ENCODE measurements around the gene PRKG1. TPM values are rescaled to one million over a fixed set of nuclear protein-coding genes. Genes with fewer than 3 reads are reported as not detected.

The PRKG1 gene
- polyA plus RNA-seq, 1 donor (not counting 4 experiments of a cell fraction or from before 2014, with no cell fraction given): 0.24 TPM

- Histone ChIP-seq H3K27me3 (ENCODE audit: control insufficient read depth, extremely low read depth, insufficient read depth, low read length) (no peaks in the 10 kb centered on the region), H4K20me1 (ENCODE audit: control insufficient read depth, extremely low read depth, insufficient read depth, low read length) (no peaks in the 10 kb centered on the region), H3K9me3 (ENCODE audit: control insufficient read depth, low read depth, low read length) (no peaks in the 10 kb centered on the region), H2AFZ (ENCODE audit: control insufficient read depth, low read length) (no peak overlapping the region), H3K4me2 (ENCODE audit: control insufficient read depth, extremely low read depth, insufficient read depth, low read depth, low read length) (no peak overlapping the region), H3K36me3 (ENCODE audit: control insufficient read depth in 2 of 2, extremely low read depth in 1 of 2, insufficient read depth in 2 of 2, low read length in 2 of 2) (no peaks in the 10 kb centered on the region), H3K4me3 (ENCODE audit: control insufficient read depth in 2 of 3, extremely low read depth in 1 of 3, insufficient read depth in 2 of 3, low read depth in 1 of 3, low read length in 3 of 3) (no peak overlapping the region), H3K9ac (ENCODE audit: control insufficient read depth, extremely low read depth, insufficient read depth, low read length) (no peak overlapping the region), H3K4me1 (ENCODE audit: control insufficient read depth, extremely low read depth, insufficient read depth, low read length) (no peaks in the 10 kb centered on the region), H3K9me1 (ENCODE audit: control insufficient read depth, extremely low read depth, insufficient read depth, low read length) (no peaks in the 10 kb centered on the region), H3K27ac (ENCODE audit: control insufficient read depth, insufficient read depth, low read length) (no peak overlapping the region), H3K79me2 (ENCODE audit: control insufficient read depth, insufficient read depth, low read length) (no peaks in the 10 kb centered on the region)
- dilution Hi-C loops (cut with MboI; ENCODE audit: extremely low pct_ligation_motif_present, low sequenced_read_pairs): no loop called here
- DNase-seq (ENCODE audit: low read depth, low spot score) (no peak), FAIRE-seq (no peak)
- TF ChIP-seq, protein P1, sequence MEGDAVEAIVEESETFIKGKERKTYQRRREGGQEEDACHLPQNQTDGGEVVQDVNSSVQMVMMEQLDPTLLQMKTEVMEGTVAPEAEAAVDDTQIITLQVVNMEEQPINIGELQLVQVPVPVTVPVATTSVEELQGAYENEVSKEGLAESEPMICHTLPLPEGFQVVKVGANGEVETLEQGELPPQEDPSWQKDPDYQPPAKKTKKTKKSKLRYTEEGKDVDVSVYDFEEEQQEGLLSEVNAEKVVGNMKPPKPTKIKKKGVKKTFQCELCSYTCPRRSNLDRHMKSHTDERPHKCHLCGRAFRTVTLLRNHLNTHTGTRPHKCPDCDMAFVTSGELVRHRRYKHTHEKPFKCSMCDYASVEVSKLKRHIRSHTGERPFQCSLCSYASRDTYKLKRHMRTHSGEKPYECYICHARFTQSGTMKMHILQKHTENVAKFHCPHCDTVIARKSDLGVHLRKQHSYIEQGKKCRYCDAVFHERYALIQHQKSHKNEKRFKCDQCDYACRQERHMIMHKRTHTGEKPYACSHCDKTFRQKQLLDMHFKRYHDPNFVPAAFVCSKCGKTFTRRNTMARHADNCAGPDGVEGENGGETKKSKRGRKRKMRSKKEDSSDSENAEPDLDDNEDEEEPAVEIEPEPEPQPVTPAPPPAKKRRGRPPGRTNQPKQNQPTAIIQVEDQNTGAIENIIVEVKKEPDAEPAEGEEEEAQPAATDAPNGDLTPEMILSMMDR (optimal IDR thresholded peaks at IDR 0.05 in 1 of 3, IDR thresholded peaks at IDR 0.05 in 1 of 3, conservative IDR thresholded peaks at IDR 0.05 in 1 of 3; ENCODE audit: extremely low read depth in 1 of 3, insufficient read depth in 2 of 3, low read length in 3 of 3): no peak
- TF ChIP-seq EZH2 (IDR thresholded peaks at IDR 0.05; ENCODE audit: low read length): no peak
These were observed 853.9 kb downstream of the PRKG1 start for GRCh38 chr10:51928162-51928561.

GRCh38 chr10:51932530-51932929 lies 858.2 kb downstream of the PRKG1 start:
- no peak for DNase-seq (ENCODE audit: low read depth, low spot score)
- FAIRE-seq: no peak
- H4K20me1 ChIP-seq (ENCODE audit: control insufficient read depth, extremely low read depth, insufficient read depth, low read length): no peaks in the 10 kb centered on the region
- H3K4me2 ChIP-seq (ENCODE audit: control insufficient read depth, extremely low read depth, insufficient read depth, low read depth, low read length): no peak overlapping the region
- H3K36me3 ChIP-seq (ENCODE audit: control insufficient read depth in 2 of 2, extremely low read depth in 1 of 2, insufficient read depth in 2 of 2, low read length in 2 of 2): no peaks in the 10 kb centered on the region
- H3K4me1 ChIP-seq (ENCODE audit: control insufficient read depth, extremely low read depth, insufficient read depth, low read length): no peaks in the 10 kb centered on the region
- no peak overlapping the region for H2AFZ ChIP-seq (ENCODE audit: control insufficient read depth, low read length)
- no peaks in the 10 kb centered on the region for H3K9me1 ChIP-seq (ENCODE audit: control insufficient read depth, extremely low read depth, insufficient read depth, low read length)
- H3K27me3 ChIP-seq (ENCODE audit: control insufficient read depth, extremely low read depth, insufficient read depth, low read length): no peaks in the 10 kb centered on the region
- no peaks in the 10 kb centered on the region for H3K79me2 ChIP-seq (ENCODE audit: control insufficient read depth, insufficient read depth, low read length)
- dilution Hi-C loops (cut with MboI; ENCODE audit: extremely low pct_ligation_motif_present, low sequenced_read_pairs): no loop called here
- H3K27ac ChIP-seq (ENCODE audit: control insufficient read depth, insufficient read depth, low read length): no peak overlapping the region
- TF ChIP-seq, protein P1 (optimal IDR thresholded peaks at IDR 0.05 in 1 of 3, IDR thresholded peaks at IDR 0.05 in 1 of 3, conservative IDR thresholded peaks at IDR 0.05 in 1 of 3; ENCODE audit: extremely low read depth in 1 of 3, insufficient read depth in 2 of 3, low read length in 3 of 3): no peak
- no peak for TF ChIP-seq EZH2 (IDR thresholded peaks at IDR 0.05; ENCODE audit: low read length)
- no peak overlapping the region for H3K4me3 ChIP-seq (ENCODE audit: control insufficient read depth in 2 of 3, extremely low read depth in 1 of 3, insufficient read depth in 2 of 3, low read depth in 1 of 3, low read length in 3 of 3)
- H3K9ac ChIP-seq (ENCODE audit: control insufficient read depth, extremely low read depth, insufficient read depth, low read length): no peak overlapping the region
- H3K9me3 ChIP-seq (ENCODE audit: control insufficient read depth, low read depth, low read length): no peaks in the 10 kb centered on the region

All from keratinocyte (primary cell).